ENCODE measurements around the gene YIPF7. TPM values are rescaled to one million over a fixed set of nuclear protein-coding genes. Genes with fewer than 3 reads are reported as not detected.

The YIPF7 gene
- total RNA-seq, 1 donor from 2014 or later: not detected

GRCh38 chr4:44678094-44679041 is 26.9 kb upstream of the YIPF7 start, which contains the start of gene GUF1:
GUF1 (plus strand) TSS chr4:44678420; CDS start chr4:44678623, 203 bp downstream.
- peak; percentile 31 for TF ChIP-seq CTCF (IDR thresholded peaks at IDR 0.05)

GRCh38 chr4:44675366-44675765 is 23.9 kb upstream of the YIPF7 start:
- no peak for DNase-seq (ENCODE audit: low spot score)
- H3K9me3 Mint-ChIP-seq (ENCODE audit: low read depth): no peaks in the 10 kb centered on the region
- no peaks in the 10 kb centered on the region for H3K36me3 Mint-ChIP-seq (ENCODE audit: low read depth)
- peaks cover 19% of the 10 kb centered on the region for H3K4me1 Mint-ChIP-seq (ENCODE audit: low read depth)
- no peak for TF ChIP-seq CTCF (IDR thresholded peaks at IDR 0.05)
- H3K4me3 Mint-ChIP-seq (ENCODE audit: unreplicated experiment): no peak overlapping the region
- H3K27ac Mint-ChIP-seq (ENCODE audit: unreplicated experiment): no peak overlapping the region
- peaks cover 15% of the 10 kb centered on the region for H3K27me3 Mint-ChIP-seq (ENCODE audit: low read depth)

More at GRCh38 chr4:44678094-44679041, 26.9 kb upstream of the YIPF7 start, which contains the start of gene GUF1:
- Mint-ChIP-seq H3K36me3 (ENCODE audit: low read depth) (no peaks in the 10 kb centered on the region), H3K27ac (ENCODE audit: unreplicated experiment) (peak within 1 kb of the TSS; percentile 96), H3K9me3 (ENCODE audit: low read depth) (no peaks in the 10 kb centered on the region), H3K4me1 (ENCODE audit: low read depth) (peaks cover 27% of the 10 kb centered on the region), H3K27me3 (ENCODE audit: low read depth) (no peaks in the 10 kb centered on the region), H3K4me3 (ENCODE audit: unreplicated experiment) (peak within 1 kb of the TSS; percentile 89)
- no peak for DNase-seq (ENCODE audit: low spot score)

- no peak for DNase-seq (ENCODE audit: low spot score)
- Mint-ChIP-seq H3K36me3 (ENCODE audit: low read depth) (no peaks in the 10 kb centered on the region), H3K4me3 (ENCODE audit: unreplicated experiment) (no peak overlapping the region), H3K27ac (ENCODE audit: unreplicated experiment) (no peak overlapping the region), H3K27me3 (ENCODE audit: low read depth) (peaks cover 18% of the 10 kb centered on the region), H3K4me1 (ENCODE audit: low read depth) (peaks cover 13% of the 10 kb centered on the region), H3K9me3 (ENCODE audit: low read depth) (no peaks in the 10 kb centered on the region)
- peak; percentile 63 for TF ChIP-seq CTCF (IDR thresholded peaks at IDR 0.05)
Measured at GRCh38 chr4:44674471-44674870, 23.0 kb upstream of the YIPF7 start.

GRCh38 chr4:44671636-44672035 is 20.2 kb upstream of the YIPF7 start:
- no peak for TF ChIP-seq CTCF (IDR thresholded peaks at IDR 0.05)
- H3K27me3 Mint-ChIP-seq (ENCODE audit: low read depth): peaks cover 26% of the 10 kb centered on the region
- no peak overlapping the region for H3K4me3 Mint-ChIP-seq (ENCODE audit: unreplicated experiment)
- H3K27ac Mint-ChIP-seq (ENCODE audit: unreplicated experiment): no peak overlapping the region
- no peak for DNase-seq (ENCODE audit: low spot score)
- no peaks in the 10 kb centered on the region for H3K9me3 Mint-ChIP-seq (ENCODE audit: low read depth)
- H3K36me3 Mint-ChIP-seq (ENCODE audit: low read depth): no peaks in the 10 kb centered on the region
- H3K4me1 Mint-ChIP-seq (ENCODE audit: low read depth): no peaks in the 10 kb centered on the region

GRCh38 chr4:44670506-44671199 is 19.2 kb upstream of the YIPF7 start:
- H3K27me3 Mint-ChIP-seq (ENCODE audit: low read depth): peaks cover 26% of the 10 kb centered on the region
- H3K36me3 Mint-ChIP-seq (ENCODE audit: low read depth): no peaks in the 10 kb centered on the region
- no peak for DNase-seq (ENCODE audit: low spot score)
- H3K4me1 Mint-ChIP-seq (ENCODE audit: low read depth): no peaks in the 10 kb centered on the region
- no peak for TF ChIP-seq CTCF (IDR thresholded peaks at IDR 0.05)
- H3K4me3 Mint-ChIP-seq (ENCODE audit: unreplicated experiment): no peak overlapping the region
- no peaks in the 10 kb centered on the region for H3K9me3 Mint-ChIP-seq (ENCODE audit: low read depth)
- no peak overlapping the region for H3K27ac Mint-ChIP-seq (ENCODE audit: unreplicated experiment)
